Right forelimb (tissue), 1 donor: ENCODE measurements around the gene RIT2.

Experiments used
- DNase-seq: peaks from one replicate; pipeline ENCODE4 v3.0.0-alpha.2; 2018

RIT2 gene

GRCh38 chr18:43080671-43081070 lies 34.8 kb downstream of the RIT2 start:
- no peak for DNase-seq

- DNase-seq = no peak
Measured at GRCh38 chr18:43079422-43079821, 36.1 kb downstream of the RIT2 start.

GRCh38 chr18:43078478-43079092 lies 36.9 kb downstream of the RIT2 start:
- DNase-seq = no peak

GRCh38 chr18:43077510-43078308 lies 37.8 kb downstream of the RIT2 start:
- DNase-seq = no peak

GRCh38 chr18:43073771-43074170 lies 41.7 kb downstream of the RIT2 start:
- DNase-seq = no peak

GRCh38 chr18:43068781-43069180 lies 46.7 kb downstream of the RIT2 start:
- DNase-seq = no peak

GRCh38 chr18:43067570-43067969 lies 47.9 kb downstream of the RIT2 start:
- no peak for DNase-seq

GRCh38 chr18:43061816-43062215 lies 53.7 kb downstream of the RIT2 start:
- DNase-seq = no peak

GRCh38 chr18:43061318-43061717 lies 54.2 kb downstream of the RIT2 start:
- no peak for DNase-seq

- no peak for DNase-seq
Measured at GRCh38 chr18:43060020-43060419, 55.5 kb downstream of the RIT2 start.

GRCh38 chr18:43054815-43055519 lies 60.5 kb downstream of the RIT2 start:
- DNase-seq = no peak

- DNase-seq = no peak
Measured at GRCh38 chr18:43049021-43049420, 66.5 kb downstream of the RIT2 start.

GRCh38 chr18:43046322-43046721 lies 69.2 kb downstream of the RIT2 start:
- no peak for DNase-seq

- no peak for DNase-seq
Measured at GRCh38 chr18:43043626-43044025, 71.9 kb downstream of the RIT2 start.

- DNase-seq = no peak
Measured at GRCh38 chr18:43040281-43040680, 75.2 kb downstream of the RIT2 start.

GRCh38 chr18:43034683-43035500 lies 80.6 kb downstream of the RIT2 start:
- DNase-seq = no peak

- DNase-seq = no peak
Measured at GRCh38 chr18:43031169-43031568, 84.3 kb downstream of the RIT2 start.

GRCh38 chr18:43029414-43029813 lies 86.1 kb downstream of the RIT2 start:
- DNase-seq = no peak

GRCh38 chr18:43022874-43023273 lies 92.6 kb downstream of the RIT2 start:
- no peak for DNase-seq

- no peak for DNase-seq
Measured at GRCh38 chr18:43017622-43018021, 97.9 kb downstream of the RIT2 start.

GRCh38 chr18:43013486-43013885 lies 102.0 kb downstream of the RIT2 start:
- DNase-seq = no peak

GRCh38 chr18:43012951-43013350 lies 102.5 kb downstream of the RIT2 start:
- no peak for DNase-seq

- DNase-seq = no peak
Measured at GRCh38 chr18:43010611-43011010, 104.9 kb downstream of the RIT2 start.
